GM19468 (cell line): ENCODE measurements around the gene ITPRIP.
A peak's percentile ranks its signal among the peaks of the same experiment; 100 is the strongest.

ENCODE experiments used
- ATAC-seq: cut with Tn5 transposase; IDR thresholded peaks from one replicate; pipeline ENCODE4 v1.9.1; 2021; ENCODE audit warnings: mild to moderate bottlenecking, moderate library complexity, moderate number of reproducible peaks; ENCODE audit not compliant: unreplicated experiment; ENCODE audit errors: extremely low read depth

ITPRIP gene

GRCh38 chr10:104342941-104343411 is 4.7 kb upstream of the ITPRIP start:
- ATAC-seq: no peak

GRCh38 chr10:104340641-104341040 is 2.4 kb upstream of the ITPRIP start:
- ATAC-seq: no peak

- no peak for ATAC-seq
These were observed 1.9 kb upstream of the ITPRIP start for GRCh38 chr10:104340111-104340526.

- no peak for ATAC-seq
These were observed 1.3 kb upstream of the ITPRIP start for GRCh38 chr10:104339469-104340110.

GRCh38 chr10:104337521-104337984 is 712 bp downstream of the ITPRIP start:
- peak; percentile 15 for ATAC-seq

GRCh38 chr10:104336821-104337467 is 1.3 kb downstream of the ITPRIP start:
- no peak for ATAC-seq

GRCh38 chr10:104334965-104335650 is 3.2 kb downstream of the ITPRIP start:
- no peak for ATAC-seq

GRCh38 chr10:104334561-104334960 is 3.7 kb downstream of the ITPRIP start:
- ATAC-seq: no peak

GRCh38 chr10:104333728-104334373 is 4.4 kb downstream of the ITPRIP start:
- no peak for ATAC-seq

GRCh38 chr10:104333032-104333727 is 5.1 kb downstream of the ITPRIP start:
- no peak for ATAC-seq

GRCh38 chr10:104332243-104333031 is 5.8 kb downstream of the ITPRIP start:
- ATAC-seq: no peak

GRCh38 chr10:104331208-104331838 is 6.9 kb downstream of the ITPRIP start:
- ATAC-seq: no peak

- ATAC-seq: no peak
These were observed 7.8 kb downstream of the ITPRIP start for GRCh38 chr10:104330168-104331110.

- no peak for ATAC-seq
These were observed 8.5 kb downstream of the ITPRIP start for GRCh38 chr10:104329735-104330134.

GRCh38 chr10:104328896-104329710 is 9.2 kb downstream of the ITPRIP start:
- ATAC-seq: no peak

- ATAC-seq: no peak
These were observed 9.7 kb downstream of the ITPRIP start for GRCh38 chr10:104328646-104328895.
